ENCODE data around the gene PCBP2. TPM values are rescaled to one million over a fixed set of nuclear protein-coding genes. Genes with fewer than 3 reads are reported as not detected.
A peak's percentile ranks its signal among the peaks of the same experiment; 100 is the strongest.
"Not testable (repeated sequence)": the region's sequence is repeated elsewhere in the genome, so short reads cannot be mapped to it uniquely, and the experiment has no call there.

Gene PCBP2
- total and polyA plus RNA-seq, 10 donors, result 449 to 779 (median 631) TPM

- Histone ChIP-seq H3K4me3 (no peak overlapping the region), H3K4me1 (peaks cover 0 to 14% (median 0%) of the 10 kb centered on the region in 6 donors), H3K36me3 (no peaks in the 10 kb centered on the region), H3K27me3 (replicated peaks in 1 of 7) (no peaks in the 10 kb centered on the region), H3K9me3 (no peaks in the 10 kb centered on the region), H3K27ac (no peak overlapping the region)
- WGBS, 5 donors, result 78 to 95% (median 86%) methylated on average over 6 to 7 of the region's 7 CpGs
- DNase-seq, result peak; percentile 49
- TF ChIP-seq POLR2A (IDR thresholded peaks at IDR 0.05), result no peak
- no peak for TF ChIP-seq POLR2AphosphoS5 (IDR thresholded peaks at IDR 0.05)
- no peak for TF ChIP-seq CTCF (IDR thresholded peaks at IDR 0.05 in 8 of 11, conservative IDR thresholded peaks at IDR 0.05 in 3 of 11)
- intact Hi-C loops (cut with DNase I; ENCODE audit: low total_unique reads), result no loop called here
Observed at GRCh38 chr12:53431187-53431586, 20.7 kb upstream of the PCBP2 start.

DNA sequence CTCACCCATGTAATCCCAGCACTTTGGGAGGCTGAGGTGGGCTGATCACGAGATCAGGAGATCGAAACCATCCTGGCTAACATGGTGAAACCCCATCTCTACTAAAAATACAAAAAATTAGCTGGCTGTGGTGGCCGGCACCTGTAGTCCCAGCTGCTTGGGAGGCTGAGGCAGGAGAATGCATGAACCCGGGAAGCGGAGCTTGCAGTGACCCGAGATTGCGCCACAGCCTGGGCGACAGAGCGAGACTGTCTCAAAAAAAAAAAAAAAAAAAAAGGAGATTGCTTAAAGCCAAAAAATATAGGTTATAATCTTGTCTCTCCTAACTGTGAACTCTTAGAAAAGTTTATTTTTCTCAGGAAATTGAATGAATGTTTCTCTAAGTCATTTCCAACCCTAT is 16.6 kb upstream of the PCBP2 start:
- H3K36me3 ChIP-seq; intact Hi-C loops (cut with DNase I; ENCODE audit: low total_unique reads); H3K27ac ChIP-seq; H3K27me3 ChIP-seq (replicated peaks in 1 of 7); H3K4me1 ChIP-seq; H3K4me3 ChIP-seq; H3K9me3 ChIP-seq: not testable (repeated sequence)
- DNase-seq, result peak; percentile 65
- 72 to 86% (median 84%) methylated on average over 9 of the region's 9 CpGs for WGBS, 5 donors

- DNase-seq; H3K27ac ChIP-seq; H3K27me3 ChIP-seq (replicated peaks in 1 of 7); H3K9me3 ChIP-seq; intact Hi-C loops (cut with DNase I; ENCODE audit: low total_unique reads); H3K4me3 ChIP-seq: not testable (repeated sequence)
- H3K4me1 ChIP-seq, result peaks cover 15 to 40% (median 31%) of the 10 kb centered on the region in 6 donors
- H3K36me3 ChIP-seq, result peaks cover 0 to 20% (median 11%) of the 10 kb centered on the region in 6 donors
Observed at GRCh38 chr12:53439582-53439981, 12.3 kb upstream of the PCBP2 start.

DNA sequence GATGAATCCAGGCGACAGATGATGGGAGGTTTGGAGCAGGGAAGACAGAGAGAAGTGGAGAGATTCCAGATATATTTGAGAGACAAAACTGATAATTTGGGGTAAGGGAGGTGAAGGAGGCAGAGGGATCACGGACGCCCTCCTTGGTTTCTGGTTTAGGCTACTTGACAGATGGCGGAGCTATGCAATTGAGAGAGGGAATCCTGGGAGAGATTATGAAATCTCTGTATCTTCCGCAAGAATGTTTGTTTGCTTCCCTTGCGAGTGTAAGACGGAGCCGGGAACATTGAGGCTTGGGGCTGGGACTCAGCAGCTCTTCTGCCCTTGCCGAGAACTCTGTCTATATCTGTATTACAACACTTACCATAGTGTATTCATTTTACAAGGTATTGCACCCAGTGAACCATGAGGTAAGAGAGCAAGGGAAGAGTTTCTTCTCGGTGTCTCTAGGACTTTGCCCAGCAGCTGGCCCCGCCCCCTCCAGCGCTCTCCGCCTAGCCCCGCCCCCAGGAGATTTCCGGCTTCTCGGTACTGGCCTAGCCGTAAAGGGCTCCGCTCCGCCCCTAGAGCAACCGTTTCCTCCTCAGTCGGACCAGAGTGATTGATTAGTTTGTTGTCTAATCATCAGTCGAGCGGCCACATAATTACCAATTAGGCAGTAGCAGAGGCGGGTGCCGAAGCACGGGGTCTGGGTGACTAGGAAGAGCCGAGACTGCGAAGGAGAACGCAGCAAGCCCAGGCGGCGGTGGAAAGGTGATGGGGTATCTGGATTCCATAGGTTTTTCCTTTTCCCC is 10.7 kb upstream of the PCBP2 start, which contains the start of gene PRR13:
Gene PRR13 (plus strand): TSS at position 695 of the 794 bp plus-strand sequence. CDS start 981 bp downstream, outside the sequence.
- WGBS, 5 donors, result 1 to 2% (median 2%) methylated on average over 24 to 31 of the region's 31 CpGs
- intact Hi-C loops (cut with DNase I; ENCODE audit: low total_unique reads), result no loop called here
- Histone ChIP-seq H3K27me3 (replicated peaks in 1 of 7) (no peaks in the 10 kb centered on the region), H3K36me3 (peaks cover 0 to 37% (median 27%) of the 10 kb centered on the region in 6 donors), H3K27ac (peak within 1 kb of the TSS; percentile 88 to 95 (median 94)), H3K9me3 (no peaks in the 10 kb centered on the region), H3K4me1 (peaks cover 24 to 56% (median 46%) of the 10 kb centered on the region in 6 donors), H3K4me3 (peak within 1 kb of the TSS; percentile 66 to 95 (median 80))
- DNase-seq, result peak; percentile 99
- peak in 1 of 11 experiments; percentile 30 for TF ChIP-seq CTCF (IDR thresholded peaks at IDR 0.05 in 8 of 11, conservative IDR thresholded peaks at IDR 0.05 in 3 of 11)
- TF ChIP-seq POLR2AphosphoS5 (IDR thresholded peaks at IDR 0.05), result peak; percentile 81 to 99 (median 98)
- peak; percentile 60 to 94 (median 76) for TF ChIP-seq POLR2A (IDR thresholded peaks at IDR 0.05)

DNA sequence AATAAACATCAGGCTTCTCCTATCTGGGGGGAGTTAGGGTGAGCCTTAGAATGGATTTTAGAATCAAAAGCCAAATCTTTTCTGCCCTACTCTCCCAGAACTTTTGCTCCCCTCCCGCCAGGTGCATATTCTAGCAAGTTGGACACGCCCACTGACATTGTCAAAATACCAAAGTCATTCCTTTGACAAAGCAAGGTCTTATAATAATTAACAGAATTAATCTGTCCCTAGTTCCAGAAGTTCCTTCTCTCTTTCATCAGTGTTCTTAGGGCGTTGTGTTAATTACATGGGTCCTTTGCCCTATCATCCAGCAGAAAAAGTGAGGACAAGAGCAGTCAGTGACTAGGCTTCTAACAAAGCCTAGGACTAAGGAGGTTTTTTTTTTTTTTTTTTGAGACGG is 7.9 kb upstream of the PCBP2 start:
- peaks cover 24 to 68% (median 46%) of the 10 kb centered on the region in 6 donors for H3K4me1 ChIP-seq
- H3K4me3 ChIP-seq, result peak overlapping the region in 1 of 8 donors; percentile 2
- WGBS, 5 donors, result 92 to 95% (median 94%) methylated on average over 4 of the region's 4 CpGs
- peak overlapping the region in 2 of 8 donors; percentile 26 to 36 for H3K27ac ChIP-seq
- H3K27me3 ChIP-seq (replicated peaks in 1 of 7), result no peaks in the 10 kb centered on the region
- no peaks in the 10 kb centered on the region for H3K9me3 ChIP-seq
- no peak for TF ChIP-seq POLR2AphosphoS5 (IDR thresholded peaks at IDR 0.05)
- TF ChIP-seq POLR2A (IDR thresholded peaks at IDR 0.05), result no peak
- TF ChIP-seq CTCF (IDR thresholded peaks at IDR 0.05 in 8 of 11, conservative IDR thresholded peaks at IDR 0.05 in 3 of 11), result no peak
- intact Hi-C loops (cut with DNase I; ENCODE audit: low total_unique reads), result no loop called here
- no peak for DNase-seq
- peaks cover 0 to 64% (median 49%) of the 10 kb centered on the region in 6 donors for H3K36me3 ChIP-seq

GRCh38 chr12:53444593-53445325 is 7.1 kb upstream of the PCBP2 start:
- Histone ChIP-seq H3K4me1 (peaks cover 24 to 68% (median 46%) of the 10 kb centered on the region in 6 donors), H3K36me3 (peaks cover 0 to 72% (median 51%) of the 10 kb centered on the region in 6 donors), H3K27ac (peak overlapping the region in 1 of 8 donors; percentile 8)
- H3K4me3 ChIP-seq; H3K9me3 ChIP-seq; H3K27me3 ChIP-seq (replicated peaks in 1 of 7); intact Hi-C loops (cut with DNase I; ENCODE audit: low total_unique reads); DNase-seq: not testable (repeated sequence)
- WGBS, 5 donors, result 91 to 96% (median 93%) methylated on average over 11 of the region's 11 CpGs

Measured in spleen (tissue), 11 donors.